HepG2 (cell line): ENCODE results near the gene DISP2. TPM values are rescaled to one million over a fixed set of nuclear protein-coding genes. Genes with fewer than 3 reads are reported as not detected.

Experiments
- ATAC-seq: fragments of 200-7000 bp; cut with Tn5 transposase; 3 replicates; pipeline ENCODE4 v1.9.1; 2020; ENCODE audit warnings: mild to moderate bottlenecking, moderate library complexity
- BruUV-seq: library from RNA; stranded (reverse); fragments of 400-500 nt; replicated peaks from 2 replicates; lab custom pipeline; 2021; lab: Mats Ljungman, UMichigan
- CTCF ChIA-PET: fragments of 300-600 bp; formaldehyde crosslinking; extraction: SDS; loops from one replicate; lab custom pipeline; 2021; ENCODE audit warnings: low total read pairs, inconsistent platforms, low intra/inter-chr PET ratio; lab: Yijun Ruan, JAX
- POLR2A ChIA-PET: fragments of 350-600 bp; sonication (Branson Sonifier 250); formaldehyde crosslinking; loops from one replicate; lab custom pipeline; 2020; ENCODE audit warnings: antibody characterized with exemption, inconsistent platforms; lab: Yijun Ruan, JAX
- DNase-seq: peaks from one replicate; pipeline ENCODE4 v3.0.0-alpha.2; 2015; ENCODE audit warnings: low spot score
- FAIRE-seq: peaks from 3 replicates; lab custom pipeline; 2011; peaks lifted over from hg19 to GRCh38; lab: Jason Lieb, UNC
- H2AFZ ChIP-seq: one replicate; pipeline ENCODE4 v1.6.1; 2011; ENCODE audit warnings: low read length, inconsistent platforms
- H3K27ac ChIP-seq: fragments of 300-600 bp; 3 replicates; pipeline ENCODE4 v1.8.0; 2011; ENCODE audit warnings: mixed run types, mild to moderate bottlenecking, mixed read lengths, low read length, inconsistent platforms; ENCODE audit not compliant: insufficient read depth; ENCODE audit errors: extremely low read length
- H3K27me3 ChIP-seq, 2 experiments: fragments of 200-600 bp in 1 of 2; 2 replicates in 1 of 2; 3 replicates in 1 of 2; pipeline versions ENCODE4 v1.6.0 to v1.8.0; 2011; ENCODE audit warnings: low read length in 2 of 2, mild to moderate bottlenecking in 2 of 2, moderate library complexity in 2 of 2, inconsistent platforms in 1 of 2; ENCODE audit not compliant: insufficient read depth in 2 of 2, control insufficient read depth in 1 of 2
- H3K36me3 ChIP-seq, 2 experiments: fragments of 200-600 bp in 1 of 2; replicated peaks in 1 of 2; 2 replicates in 1 of 2; 3 replicates in 1 of 2; pipeline versions ENCODE4 v1.5.1 to v1.8.0; 2011; ENCODE audit warnings: low read length in 2 of 2, inconsistent platforms in 1 of 2; ENCODE audit not compliant: insufficient read depth in 2 of 2, control insufficient read depth in 1 of 2
- H3K4me1 ChIP-seq: 2 replicates; pipeline ENCODE4 v1.5.1; 2012; ENCODE audit warnings: low read length, inconsistent platforms; ENCODE audit not compliant: insufficient read depth
- H3K4me2 ChIP-seq: 2 replicates; pipeline ENCODE4 v1.6.0; 2011; ENCODE audit warnings: low read depth, low read length, inconsistent platforms
- H3K4me3 ChIP-seq, 3 experiments: fragments of 200-600 bp in 1 of 3; sonication (generic), shearing (Covaris generic) in 1 of 3; replicated peaks in 1 of 3; 2 replicates each; pipeline ENCODE4 v1.5.1; 2011 to 2016; ENCODE audit warnings: low read length in 3 of 3, inconsistent platforms in 2 of 3, low read depth in 2 of 3, mild to moderate bottlenecking in 2 of 3, control low read depth in 1 of 3, mixed read lengths in 1 of 3; ENCODE audit not compliant: insufficient read depth in 1 of 3
- H3K79me2 ChIP-seq: one replicate; pipeline ENCODE4 v1.6.1; 2011; ENCODE audit warnings: low read length, inconsistent platforms; ENCODE audit not compliant: insufficient read depth
- H3K9ac ChIP-seq: 2 replicates; pipeline ENCODE4 v1.6.0; 2011; ENCODE audit warnings: mild to moderate bottlenecking, low read depth, low read length, inconsistent platforms; ENCODE audit not compliant: insufficient read depth
- H3K9me3 ChIP-seq: 2 replicates; pipeline ENCODE4 v1.5.1; 2012; ENCODE audit warnings: mild to moderate bottlenecking, low read length
- H4K20me1 ChIP-seq: 2 replicates; pipeline ENCODE4 v1.6.0; 2011; ENCODE audit warnings: inconsistent platforms, mild to moderate bottlenecking, low read length, moderate library complexity; ENCODE audit not compliant: insufficient read depth
- CENPT ChIP-seq: sonication (generic); formaldehyde crosslinking; IDR thresholded peaks from 2 replicates; pipeline ENCODE4 v1.8.0; 2022; ENCODE audit warnings: low read depth, mild to moderate bottlenecking, moderate library complexity, missing genetic modification reagents
- FOXO1 ChIP-seq: sonication (generic); formaldehyde crosslinking; IDR thresholded peaks from 2 replicates; pipeline ENCODE4 v1.4.0; 2020; ENCODE audit warnings: missing genetic modification reagents
- ZBTB20 ChIP-seq: sonication (generic); formaldehyde crosslinking; IDR thresholded peaks from 2 replicates; pipeline ENCODE4 v1.8.1; 2023; ENCODE audit warnings: missing genetic modification reagents, low read depth, mild to moderate bottlenecking, borderline replicate concordance
- ZBTB42 ChIP-seq: sonication (generic); formaldehyde crosslinking; IDR thresholded peaks from 2 replicates; pipeline ENCODE4 v1.5.0; 2020; ENCODE audit warnings: mild to moderate bottlenecking, missing genetic modification reagents
- ZNF230 ChIP-seq: sonication (generic); formaldehyde crosslinking; IDR thresholded peaks from 2 replicates; pipeline ENCODE4 v1.4.0; 2020; ENCODE audit warnings: mild to moderate bottlenecking, missing genetic modification reagents
- ZNF816 ChIP-seq: sonication (generic); formaldehyde crosslinking; IDR thresholded peaks from 2 replicates; pipeline ENCODE4 v1.8.0; 2022; ENCODE audit warnings: missing genetic modification reagents, mild to moderate bottlenecking, borderline replicate concordance
- WGBS: methylation state at CpG from one replicate; pipeline ENCODE4 v1.1.6; 2017; ENCODE audit warnings: low lambda C conversion rate; 5-methylcytosine and 5-hydroxymethylcytosine counted together
- in situ Hi-C: cut with HindIII; loops from 2 replicates; pipeline ENCODE4 v1.10.0; 2017; ENCODE audit warnings: low pct_unique_long_range_greater_than_20kb; ENCODE audit not compliant: extremely low pct_ligation_motif_present
- intact Hi-C: fragments of 100-400 bp; cut with micrococcal nuclease; formaldehyde crosslinking; loops from one replicate; pipeline ENCODE4 v1.10.0; 2022; ENCODE audit not compliant: unreplicated experiment
- polyA plus RNA-seq, 8 experiments: library from polyadenylated mRNA; depleted of rRNA in 3 of 8; stranded (reverse) in 7 of 8; unstranded in 1 of 8; fragments of >200 nt; fragmentation: Illumina TruSeq in 4 of 8; extraction: Trizol in 4 of 8; gene quantifications; 2 replicates each; pipeline versions ENCODE4 v1.2.1 to v1.2.3, GENCODE V29; 2011 to 2016; ENCODE audit warnings: low read depth in 4 of 8, missing spikeins in 1 of 8, mixed read lengths in 1 of 8; ENCODE audit not compliant: insufficient read depth in 1 of 8
- total RNA-seq, 5 experiments: library from RNA; depleted of rRNA; stranded (reverse); fragments of >200 nt; fragmentation: Illumina TruSeq; extraction: Trizol; gene quantifications; 2 replicates each; pipeline ENCODE4 v1.2.3, GENCODE V29; 2016; ENCODE audit warnings: low read depth in 1 of 5
- TF ChIP-seq, protein P1 (sequence below): IDR thresholded peaks from 2 replicates; pipeline ENCODE4 v1.6.1; 2016; ENCODE audit warnings: low read depth, control low read depth
- TF ChIP-seq, protein P2 (sequence below): sonication (generic); formaldehyde crosslinking; conservative IDR thresholded peaks from 2 replicates; pipeline ENCODE4 v1.4.0; 2020; ENCODE audit warnings: mild to moderate bottlenecking, missing genetic modification reagents, moderate library complexity

The DISP2 gene
- total and polyA plus RNA-seq, 2 of the 13 experiments (the other 11 are each of a cell fraction or from before 2014, with no cell fraction given), result 0.09 to 0.32 TPM

DNA sequence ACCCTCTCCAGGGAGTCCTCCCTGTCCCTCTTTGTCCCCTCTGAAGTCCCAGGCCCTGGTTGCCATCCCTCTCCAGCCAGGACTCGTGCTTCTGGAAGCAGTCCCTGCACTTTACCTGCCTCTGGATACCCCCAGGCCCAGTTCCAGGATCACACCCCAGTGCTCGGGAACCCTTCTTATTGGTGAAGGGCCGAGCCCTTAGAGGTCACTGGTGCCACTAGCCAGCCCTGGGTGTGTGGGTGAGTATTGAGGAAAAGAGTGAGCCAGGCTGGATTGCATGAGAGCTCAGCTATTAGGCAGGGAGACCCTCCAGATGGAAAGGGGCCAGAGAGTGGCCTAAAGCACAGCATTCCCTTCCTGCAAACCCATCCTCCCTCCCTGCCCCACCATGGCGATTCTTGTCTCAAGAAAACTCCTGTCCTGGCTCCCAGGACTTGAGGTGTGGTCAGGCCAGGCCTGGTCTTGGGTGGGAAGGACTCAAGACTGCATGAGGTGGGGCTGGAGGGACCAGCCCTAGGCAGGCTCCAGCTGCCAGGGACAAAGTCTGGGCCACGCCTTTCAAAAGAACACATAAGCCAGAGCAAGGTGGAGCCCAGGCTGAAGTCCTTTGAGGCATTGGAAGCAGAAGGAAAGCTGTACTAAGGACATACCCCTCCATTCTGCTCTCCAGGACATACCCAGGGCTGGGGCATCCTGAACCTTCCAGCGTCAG, 12.0 kb upstream of the DISP2 start:
- Histone ChIP-seq H3K9ac (no peak overlapping the region), H4K20me1 (no peaks in the 10 kb centered on the region), H3K4me3 (no peak overlapping the region), H3K9me3 (no peaks in the 10 kb centered on the region), H2AFZ (no peak overlapping the region), H3K4me2 (peak overlapping the region; percentile 29; the same call in 1 of the 2 replicates), H3K27ac (no peak overlapping the region), H3K27me3 (no peaks in the 10 kb centered on the region; a peak in 1 of 5 replicates), H3K79me2 (no peaks in the 10 kb centered on the region), H3K4me1 (peaks cover 90% of the 10 kb centered on the region), H3K36me3 (no peaks in the 10 kb centered on the region)
- CTCF ChIA-PET, result no interaction called here
- ATAC-seq (0 out of 3 replicates have a peak, but pooled peaks have one; percentile 3), DNase-seq (no peak), FAIRE-seq (no peak)
- in situ Hi-C loops (loop anchor here (5.0 kb wide), 1 partner anchor 76 kb away; no protein-coding TSS in a partner anchor), intact Hi-C loops (no loop called here)
- POLR2A ChIA-PET, result no interaction called here
- TF ChIP-seq ZBTB42 (no peak), ZNF816 (CRISPR knock-in tag) (no peak), ZNF230 (CRISPR knock-in tag) (no peak), ZBTB20 (CRISPR knock-in tag) (no peak), CENPT (CRISPR knock-in tag) (no peak), FOXO1 (CRISPR knock-in tag) (no peak)
- TF ChIP-seq, protein P1, sequence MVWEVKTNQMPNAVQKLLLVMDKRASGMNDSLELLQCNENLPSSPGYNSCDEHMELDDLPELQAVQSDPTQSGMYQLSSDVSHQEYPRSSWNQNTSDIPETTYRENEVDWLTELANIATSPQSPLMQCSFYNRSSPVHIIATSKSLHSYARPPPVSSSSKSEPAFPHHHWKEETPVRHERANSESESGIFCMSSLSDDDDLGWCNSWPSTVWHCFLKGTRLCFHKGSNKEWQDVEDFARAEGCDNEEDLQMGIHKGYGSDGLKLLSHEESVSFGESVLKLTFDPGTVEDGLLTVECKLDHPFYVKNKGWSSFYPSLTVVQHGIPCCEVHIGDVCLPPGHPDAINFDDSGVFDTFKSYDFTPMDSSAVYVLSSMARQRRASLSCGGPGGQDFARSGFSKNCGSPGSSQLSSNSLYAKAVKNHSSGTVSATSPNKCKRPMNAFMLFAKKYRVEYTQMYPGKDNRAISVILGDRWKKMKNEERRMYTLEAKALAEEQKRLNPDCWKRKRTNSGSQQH, result no peak
- TF ChIP-seq, protein P2, sequence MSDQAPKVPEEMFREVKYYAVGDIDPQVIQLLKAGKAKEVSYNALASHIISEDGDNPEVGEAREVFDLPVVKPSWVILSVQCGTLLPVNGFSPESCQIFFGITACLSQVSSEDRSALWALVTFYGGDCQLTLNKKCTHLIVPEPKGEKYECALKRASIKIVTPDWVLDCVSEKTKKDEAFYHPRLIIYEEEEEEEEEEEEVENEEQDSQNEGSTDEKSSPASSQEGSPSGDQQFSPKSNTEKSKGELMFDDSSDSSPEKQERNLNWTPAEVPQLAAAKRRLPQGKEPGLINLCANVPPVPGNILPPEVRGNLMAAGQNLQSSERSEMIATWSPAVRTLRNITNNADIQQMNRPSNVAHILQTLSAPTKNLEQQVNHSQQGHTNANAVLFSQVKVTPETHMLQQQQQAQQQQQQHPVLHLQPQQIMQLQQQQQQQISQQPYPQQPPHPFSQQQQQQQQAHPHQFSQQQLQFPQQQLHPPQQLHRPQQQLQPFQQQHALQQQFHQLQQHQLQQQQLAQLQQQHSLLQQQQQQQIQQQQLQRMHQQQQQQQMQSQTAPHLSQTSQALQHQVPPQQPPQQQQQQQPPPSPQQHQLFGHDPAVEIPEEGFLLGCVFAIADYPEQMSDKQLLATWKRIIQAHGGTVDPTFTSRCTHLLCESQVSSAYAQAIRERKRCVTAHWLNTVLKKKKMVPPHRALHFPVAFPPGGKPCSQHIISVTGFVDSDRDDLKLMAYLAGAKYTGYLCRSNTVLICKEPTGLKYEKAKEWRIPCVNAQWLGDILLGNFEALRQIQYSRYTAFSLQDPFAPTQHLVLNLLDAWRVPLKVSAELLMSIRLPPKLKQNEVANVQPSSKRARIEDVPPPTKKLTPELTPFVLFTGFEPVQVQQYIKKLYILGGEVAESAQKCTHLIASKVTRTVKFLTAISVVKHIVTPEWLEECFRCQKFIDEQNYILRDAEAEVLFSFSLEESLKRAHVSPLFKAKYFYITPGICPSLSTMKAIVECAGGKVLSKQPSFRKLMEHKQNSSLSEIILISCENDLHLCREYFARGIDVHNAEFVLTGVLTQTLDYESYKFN, result no peak
- no TSS peak for BruUV-seq
- WGBS, result 20% methylated on average over 4 of the region's 6 CpGs
